UCSD-AML1 (cell line): ENCODE measurements around the gene RNASE12.
"Not testable (repeated sequence)": the region's sequence is repeated elsewhere in the genome, so short reads cannot be mapped to it uniquely, and the experiment has no call there.

Experiments used
- DNase-seq: peaks from one replicate; lab custom pipeline; 2025; ENCODE audit not compliant: unreplicated experiment; lab: John Stamatoyannopoulos, UW

RNASE12 gene

GRCh38 chr14:20583142-20583541 lies 8.0 kb downstream of the RNASE12 start:
- DNase-seq = no peak

- no peak for DNase-seq
Observed at GRCh38 chr14:20580242-20580641, 10.9 kb downstream of the RNASE12 start.

DNA sequence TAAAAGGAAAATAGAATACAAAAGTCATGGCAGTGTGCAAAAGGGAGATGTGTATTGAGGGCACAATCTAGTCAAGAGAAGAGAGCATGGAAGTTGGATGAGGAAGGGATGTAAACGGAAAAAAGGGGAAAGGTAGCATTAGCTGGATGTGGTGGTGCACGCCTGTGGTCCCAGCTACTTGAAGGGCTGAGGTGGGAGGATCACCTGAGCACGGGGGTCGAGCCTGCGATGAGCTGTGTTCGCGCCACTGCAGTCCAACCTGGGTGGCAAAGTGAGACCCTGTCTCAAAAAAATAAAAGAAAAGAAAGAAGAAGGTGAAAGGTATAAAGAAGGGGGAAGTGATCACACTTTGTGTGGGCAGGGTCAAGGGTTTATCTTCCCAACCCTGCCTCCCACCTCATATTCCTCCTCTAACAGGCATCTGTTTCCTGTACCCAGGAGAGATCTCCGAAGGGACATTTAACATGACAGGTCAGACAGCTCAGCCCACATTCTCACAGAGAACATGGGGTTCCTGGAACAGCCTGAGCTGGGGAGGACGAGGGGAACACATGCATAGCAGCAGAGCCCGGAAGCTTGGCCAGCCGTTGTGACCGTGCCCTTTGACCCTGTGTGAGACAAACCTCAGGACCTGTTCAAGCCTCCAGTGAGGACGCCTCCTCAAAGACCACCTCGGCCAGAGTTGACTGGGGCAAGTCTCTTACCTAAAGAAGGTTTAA lies 12.2 kb downstream of the RNASE12 start:
- DNase-seq = peak; percentile 77

- DNase-seq = no peak
Observed at GRCh38 chr14:20578325-20578724, 12.9 kb downstream of the RNASE12 start.

- not testable (repeated sequence) for DNase-seq
Observed at GRCh38 chr14:20572382-20572990, 18.7 kb downstream of the RNASE12 start.

DNA sequence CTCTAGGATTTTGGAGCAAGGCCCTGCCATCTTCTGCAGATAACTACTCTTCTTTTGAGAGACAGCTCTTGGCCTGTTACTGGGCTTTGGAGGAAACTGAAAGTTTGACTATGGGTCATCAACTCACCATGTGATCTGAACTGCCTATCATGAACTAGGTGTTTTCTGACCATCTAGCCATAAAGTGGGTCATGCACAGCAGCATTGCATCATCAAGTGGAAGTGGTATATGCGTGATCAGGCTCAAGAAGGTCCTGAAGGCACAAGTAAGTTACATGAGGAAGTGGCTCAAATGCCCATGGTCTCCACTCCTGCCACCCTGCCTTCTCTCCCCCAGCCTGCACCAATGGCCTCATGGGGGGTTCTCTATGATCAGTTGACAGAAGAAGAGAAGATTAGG lies 20.5 kb downstream of the RNASE12 start:
- not testable (repeated sequence) for DNase-seq

DNA sequence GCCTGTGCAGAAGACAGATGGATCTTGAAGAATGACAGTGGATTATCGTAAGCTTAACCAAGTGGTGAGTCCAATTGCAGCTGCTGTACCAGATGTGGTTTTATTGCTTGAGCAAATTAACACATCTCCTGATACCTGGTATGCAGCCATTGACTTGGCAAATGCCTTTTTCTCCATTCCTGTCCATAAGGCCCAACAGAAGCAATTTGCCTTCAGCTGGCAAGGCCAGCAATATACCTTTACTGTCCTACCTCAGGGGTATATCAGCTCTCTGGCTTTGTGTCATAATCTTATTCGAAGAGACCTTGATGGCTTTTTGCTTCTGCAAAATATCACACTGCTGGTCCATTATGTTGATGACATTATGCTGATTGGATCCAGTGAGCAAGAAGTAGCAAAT lies 21.3 kb downstream of the RNASE12 start:
- DNase-seq = not testable (repeated sequence)

DNA sequence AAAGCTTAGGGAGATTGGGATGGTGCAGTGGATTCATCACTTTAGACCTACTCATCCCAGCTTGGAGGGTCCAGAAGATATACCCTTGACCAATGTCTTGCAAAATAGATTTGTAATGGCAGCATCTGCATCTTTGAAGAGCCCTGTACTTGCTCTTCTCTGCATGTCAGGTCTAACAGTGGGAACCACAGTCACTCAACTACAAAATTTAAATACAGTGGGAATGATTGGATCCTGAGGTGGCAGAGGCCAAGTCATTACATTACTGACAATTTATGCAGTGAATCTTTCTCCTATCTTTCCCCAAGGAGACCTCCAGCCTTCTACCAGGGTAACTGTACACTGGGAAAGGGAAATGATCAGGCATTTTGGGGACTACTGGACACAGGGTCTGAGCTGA lies 22.1 kb downstream of the RNASE12 start:
- DNase-seq = no peak

- DNase-seq = no peak
Observed at GRCh38 chr14:20568393-20568792, 22.8 kb downstream of the RNASE12 start.

- not testable (repeated sequence) for DNase-seq
Observed at GRCh38 chr14:20567199-20567598, 24.0 kb downstream of the RNASE12 start.

DNA sequence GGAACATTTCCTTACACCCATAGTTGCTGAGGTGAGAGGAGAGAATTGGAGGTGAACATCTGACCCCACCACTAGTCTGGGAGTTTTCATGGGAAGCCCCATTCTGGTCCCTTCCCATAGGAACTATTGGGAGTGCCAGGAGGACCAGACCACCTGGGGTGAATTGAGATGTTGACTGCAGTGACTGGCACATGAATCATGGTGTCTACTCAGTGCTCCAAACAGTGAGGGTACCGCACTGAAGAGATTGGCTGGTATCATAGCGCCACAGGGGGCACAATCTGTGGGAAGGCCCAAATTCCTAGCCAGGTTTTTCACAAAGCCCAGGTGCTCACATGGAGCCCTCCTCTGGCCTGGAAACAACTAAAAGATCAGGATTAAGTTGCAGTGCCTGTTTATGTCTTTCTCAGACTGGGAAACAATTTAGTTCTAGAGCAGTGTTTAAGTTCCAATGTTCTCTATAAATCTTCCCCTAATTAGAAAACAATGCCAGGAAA lies 26.6 kb downstream of the RNASE12 start:
- DNase-seq = no peak

- no peak for DNase-seq
Observed at GRCh38 chr14:20563971-20564370, 27.2 kb downstream of the RNASE12 start.

DNA sequence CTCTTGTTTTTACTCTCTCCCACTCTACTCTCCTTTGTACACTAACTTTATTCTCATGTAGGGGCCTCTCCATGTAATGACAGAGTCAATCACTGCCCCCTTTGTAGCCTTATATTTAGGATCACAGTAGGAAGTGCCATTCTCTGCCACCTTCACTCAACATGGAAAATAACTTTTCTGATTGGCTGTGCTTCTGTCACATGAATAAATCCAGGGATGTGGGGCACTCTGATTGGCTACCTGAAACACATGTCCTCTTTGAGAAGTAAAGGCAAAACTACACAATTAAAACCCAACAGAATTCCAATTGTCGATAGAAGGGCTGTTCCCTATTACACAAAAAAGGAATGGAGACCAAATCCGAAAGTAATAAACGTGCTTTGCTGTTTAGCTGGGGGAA lies 30.2 kb downstream of the RNASE12 start, which contains the start of gene RNASE9:
Gene RNASE9, minus strand, starts transcription at position 87 of the 400 bp plus-strand sequence.
- DNase-seq = no peak

- DNase-seq = no peak
Observed at GRCh38 chr14:20559461-20559904, 31.7 kb downstream of the RNASE12 start.

DNA sequence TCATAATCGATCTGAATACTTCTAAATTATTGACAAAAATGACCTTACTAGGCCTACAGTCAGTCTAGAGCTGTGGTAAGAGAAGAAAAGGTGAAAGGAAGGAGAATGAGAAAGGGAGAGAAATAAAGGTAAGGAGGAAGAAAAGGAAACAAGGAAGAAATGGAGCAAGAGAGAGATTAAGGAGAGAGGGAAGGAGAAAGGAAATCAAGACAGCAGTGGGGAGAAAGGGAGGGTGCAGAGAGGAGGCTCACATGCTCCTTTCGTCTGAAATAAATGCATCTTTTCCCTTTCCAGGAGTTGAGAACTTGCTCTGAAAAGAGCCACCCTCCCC lies 34.0 kb downstream of the RNASE12 start:
- no peak for DNase-seq

- no peak for DNase-seq
Observed at GRCh38 chr14:20556500-20557211, 34.5 kb downstream of the RNASE12 start.

DNA sequence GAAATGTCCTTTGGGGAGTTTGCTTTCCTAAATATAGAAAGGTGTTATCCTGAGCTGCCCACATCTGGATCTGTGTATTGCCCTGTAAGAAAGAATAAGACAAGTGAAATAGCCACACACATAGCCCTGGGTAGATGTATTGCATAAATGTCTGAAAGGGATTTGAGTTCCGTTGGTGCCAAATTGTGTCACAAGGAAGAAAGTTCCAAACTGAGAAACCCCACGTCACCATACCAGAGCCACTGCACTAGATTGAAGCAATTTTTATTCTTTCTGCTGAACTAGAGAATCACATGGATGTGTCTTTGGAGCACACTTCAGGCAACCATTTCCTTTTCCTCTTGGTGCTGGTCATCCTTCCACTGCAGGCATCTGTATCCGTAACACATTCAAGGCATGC lies 35.3 kb downstream of the RNASE12 start:
- DNase-seq = no peak

DNA sequence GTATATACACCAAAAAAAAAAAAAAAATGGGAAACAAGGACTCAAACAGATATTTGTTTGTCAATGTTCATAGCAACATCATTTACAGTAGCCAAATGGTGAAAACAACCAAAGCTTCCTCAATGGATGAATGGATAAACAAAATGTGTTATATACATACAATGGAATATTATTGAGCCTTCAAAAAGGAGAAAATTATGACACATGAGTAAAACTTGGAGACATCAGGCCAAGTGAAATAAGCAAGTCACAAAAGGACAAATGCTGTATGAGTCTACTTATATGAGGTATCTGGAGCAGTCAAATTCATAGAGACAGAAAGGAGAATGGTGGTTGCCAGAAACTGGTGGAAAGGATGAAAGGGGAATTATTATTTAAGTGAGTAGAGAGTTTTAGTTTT lies 38.2 kb downstream of the RNASE12 start:
- no peak for DNase-seq

GRCh38 chr14:20551606-20552005 lies 39.6 kb downstream of the RNASE12 start:
- no peak for DNase-seq

GRCh38 chr14:20550926-20551325 lies 40.2 kb downstream of the RNASE12 start:
- DNase-seq = no peak

DNA sequence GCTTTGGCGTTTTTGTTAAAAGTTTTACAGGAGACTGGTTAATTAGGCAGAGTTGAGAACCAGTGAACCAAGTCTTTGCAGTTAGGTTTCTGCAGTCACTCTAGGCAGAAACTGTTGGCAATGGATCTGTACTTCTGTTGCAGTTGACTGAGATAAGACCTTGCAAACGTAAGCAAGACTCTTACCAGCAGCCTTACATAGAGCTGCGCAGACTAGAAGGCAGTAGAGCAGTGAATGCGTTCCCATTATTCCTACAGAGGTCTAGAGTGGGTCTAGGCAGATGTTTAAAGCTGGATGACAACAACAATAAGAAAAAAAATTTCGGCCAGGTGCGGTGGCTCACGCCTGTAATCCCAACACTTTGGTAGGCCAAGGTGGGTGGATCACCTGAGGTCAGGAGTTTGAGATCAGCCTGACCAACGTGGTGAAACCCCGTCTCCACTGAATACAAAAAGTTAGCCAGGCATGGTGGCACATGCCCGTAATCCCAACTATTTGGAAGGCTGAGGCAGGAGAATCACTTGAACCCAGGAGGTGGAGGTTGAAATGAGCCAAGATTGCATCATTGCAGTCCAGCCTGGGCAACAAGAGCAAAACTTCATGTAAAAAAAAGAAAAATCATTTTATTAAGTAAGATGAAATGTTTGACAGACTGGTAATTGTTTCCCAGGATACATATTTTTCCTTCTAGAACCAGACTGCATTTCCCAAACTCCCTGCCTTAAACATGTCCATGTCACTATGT lies 42.6 kb downstream of the RNASE12 start:
- no peak for DNase-seq
